SK-N-SH (cell line): ENCODE data around the gene CNKSR2. TPM values are rescaled to one million over a fixed set of nuclear protein-coding genes. Genes with fewer than 3 reads are reported as not detected.

Source experiments
- CTCF ChIA-PET: fragments of 300-600, 350-600 bp; formaldehyde crosslinking; extraction: SDS; loops from one replicate; lab custom pipeline; 2021; lab: Yijun Ruan, JAX
- POLR2A ChIA-PET: fragments of 350-600 bp; sonication (Branson Sonifier 250); formaldehyde crosslinking; extraction: SDS; loops from one replicate; lab custom pipeline; 2020; ENCODE audit warnings: antibody characterized with exemption, inconsistent platforms; lab: Yijun Ruan, JAX
- DNase-seq: peaks from one replicate; pipeline ENCODE4 v3.0.0; 2012
- H2AFZ ChIP-seq: fragments of 200-600 bp; sonication (generic); 2 replicates; pipeline ENCODE4 v1.8.1; 2016; ENCODE audit warnings: antibody characterized with exemption, mild to moderate bottlenecking, low read depth
- H3F3A ChIP-seq: fragments of 200-600 bp; sonication (generic); replicated peaks from 2 replicates; pipeline ENCODE3; 2016; ENCODE audit warnings: antibody characterized with exemption, mild to moderate bottlenecking; ENCODE audit not compliant: insufficient read depth
- H3K27ac ChIP-seq, 2 experiments: fragments of 200-500 bp in 1 of 2; fragments of 200-600 bp in 1 of 2; sonication (Bioruptor generic) in 1 of 2; sonication (generic), shearing (Covaris generic) in 1 of 2; 2 replicates each; pipeline versions ENCODE4 v1.5.1 to v1.6.1; 2014 to 2016; ENCODE audit warnings: low read depth in 2 of 2, inconsistent platforms in 1 of 2, low read length in 1 of 2, mild to moderate bottlenecking in 1 of 2, mixed read lengths in 1 of 2
- H3K27me3 ChIP-seq: fragments of 200-600 bp; sonication (generic), shearing (Covaris generic); 2 replicates; pipeline ENCODE4 v1.6.1; 2016; ENCODE audit warnings: mixed run types; ENCODE audit not compliant: insufficient read depth
- H3K36me3 ChIP-seq, 2 experiments: fragments of 200-500 bp in 1 of 2; fragments of 200-600 bp in 1 of 2; sonication (Bioruptor generic) in 1 of 2; sonication (generic) in 1 of 2; replicated peaks in 1 of 2; 2 replicates each; pipeline versions ENCODE3 to v1.5.1; 2014 to 2016; ENCODE audit warnings: low read length in 1 of 2, mild to moderate bottlenecking in 1 of 2; ENCODE audit not compliant: insufficient read depth in 2 of 2, control insufficient read depth in 1 of 2
- H3K4me1 ChIP-seq, 2 experiments: fragments of 200-500 bp in 1 of 2; fragments of 200-600 bp in 1 of 2; sonication (Bioruptor generic) in 1 of 2; sonication (generic), shearing (Covaris generic) in 1 of 2; 2 replicates each; pipeline versions ENCODE4 v1.5.1 to v1.6.1; 2014 to 2016; ENCODE audit warnings: low read depth in 1 of 2, low read length in 1 of 2, mixed run types in 1 of 2; ENCODE audit not compliant: insufficient read depth in 2 of 2, control insufficient read depth in 1 of 2
- H3K4me2 ChIP-seq: fragments of 200-600 bp; sonication (generic), shearing (Covaris generic); 2 replicates; pipeline ENCODE4 v1.6.1; 2017; ENCODE audit warnings: mixed run types
- H3K4me3 ChIP-seq, 2 experiments: fragments of 200-500 bp in 1 of 2; fragments of 200-600 bp in 1 of 2; sonication (Bioruptor generic) in 1 of 2; sonication (generic), shearing (Covaris generic) in 1 of 2; 2 replicates each; pipeline versions ENCODE4 v1.5.1 to v1.8.1; 2014 to 2016; ENCODE audit warnings: low read depth in 2 of 2, inconsistent platforms in 1 of 2, low read length in 1 of 2, mild to moderate bottlenecking in 1 of 2, mixed read lengths in 1 of 2, moderate library complexity in 1 of 2
- H3K79me2 ChIP-seq: fragments of 200-600 bp; sonication (generic); 2 replicates; pipeline ENCODE4 v1.8.1; 2017; ENCODE audit warnings: mild to moderate bottlenecking; ENCODE audit not compliant: insufficient read depth
- H3K9ac ChIP-seq: fragments of 200-600 bp; sonication (generic); 2 replicates; pipeline ENCODE4 v1.6.1; 2017; ENCODE audit warnings: mixed run types
- H3K9me2 ChIP-seq: fragments of 200-600 bp; sonication (generic); 2 replicates; pipeline ENCODE4 v1.6.1; 2017; ENCODE audit warnings: mixed run types
- H3K9me3 ChIP-seq: fragments of 200-600 bp; sonication (generic); 2 replicates; pipeline ENCODE4 v1.6.1; 2017; ENCODE audit warnings: mixed run types, mild to moderate bottlenecking, moderate library complexity
- H4K20me1 ChIP-seq: fragments of 200-600 bp; sonication (generic); 2 replicates; pipeline ENCODE4 v1.6.1; 2017; ENCODE audit warnings: mild to moderate bottlenecking, mixed run types; ENCODE audit not compliant: insufficient read depth
- CHD2 ChIP-seq: fragments of 150-350 bp; IDR thresholded peaks from 2 replicates; pipeline ENCODE4 v1.6.1; 2018; ENCODE audit warnings: low read length; ENCODE audit not compliant: partially characterized antibody
- ELF1 ChIP-seq: IDR thresholded peaks from 2 replicates; pipeline ENCODE4 v1.4.0; 2012
- FOSL2 ChIP-seq: IDR thresholded peaks from 2 replicates; pipeline ENCODE4 v1.4.0; 2012; ENCODE audit warnings: low read depth, mild to moderate bottlenecking, moderate library complexity, borderline replicate concordance
- FOXM1 ChIP-seq: IDR thresholded peaks from 2 replicates; pipeline ENCODE4 v1.4.0; 2012; ENCODE audit warnings: low read depth, mild to moderate bottlenecking
- JUND ChIP-seq: IDR thresholded peaks from 2 replicates; pipeline ENCODE4 v1.4.0; 2012
- MXI1 ChIP-seq: IDR thresholded peaks from 2 replicates; pipeline ENCODE4 v1.6.1; 2012; ENCODE audit warnings: mild to moderate bottlenecking, low read depth, low read length, improper control_type of control experiment
- RFX5 ChIP-seq: IDR thresholded peaks from 2 replicates; pipeline ENCODE4 v1.6.1; 2012; ENCODE audit warnings: mild to moderate bottlenecking, improper control_type of control experiment, low read length
- SMC3 ChIP-seq: IDR thresholded peaks from 2 replicates; pipeline ENCODE4 v1.6.1; 2012; ENCODE audit warnings: low read depth, low read length, improper control_type of control experiment
- TAF1 ChIP-seq: IDR thresholded peaks from 2 replicates; pipeline ENCODE4 v1.6.1; 2012; ENCODE audit warnings: low read depth, mild to moderate bottlenecking, low read length, moderate library complexity, borderline replicate concordance
- YY1 ChIP-seq: IDR thresholded peaks from 2 replicates; pipeline ENCODE4 v1.4.0; 2012; ENCODE audit warnings: low read depth, mild to moderate bottlenecking
- WGBS: methylation state at CpG from one replicate; pipeline ENCODE4 v1.1.6; 2017; ENCODE audit warnings: low lambda C conversion rate; 5-methylcytosine and 5-hydroxymethylcytosine counted together
- polyA plus RNA-seq, 3 experiments: library from polyadenylated mRNA; depleted of rRNA; stranded (reverse); fragments of >200 nt; gene quantifications; 2 replicates each; pipeline ENCODE4 v1.2.3, GENCODE V29; 2012
- TF ChIP-seq, protein P1 (sequence below): IDR thresholded peaks from 2 replicates; pipeline ENCODE4 v1.4.0; 2012; ENCODE audit warnings: low read depth
- TF ChIP-seq, protein P2 (sequence below): IDR thresholded peaks from 2 replicates; pipeline ENCODE4 v1.4.0; 2012; ENCODE audit warnings: low read depth, borderline replicate concordance
- TF ChIP-seq, protein P3 (sequence below): IDR thresholded peaks from 2 replicates; pipeline ENCODE4 v1.6.1; 2012; ENCODE audit warnings: mild to moderate bottlenecking, low read depth, low read length, moderate library complexity

CNKSR2 gene
- polyA plus RNA-seq, 1 of the 3 experiments (the other 2 are of a cell fraction) = 0.03 TPM

DNA sequence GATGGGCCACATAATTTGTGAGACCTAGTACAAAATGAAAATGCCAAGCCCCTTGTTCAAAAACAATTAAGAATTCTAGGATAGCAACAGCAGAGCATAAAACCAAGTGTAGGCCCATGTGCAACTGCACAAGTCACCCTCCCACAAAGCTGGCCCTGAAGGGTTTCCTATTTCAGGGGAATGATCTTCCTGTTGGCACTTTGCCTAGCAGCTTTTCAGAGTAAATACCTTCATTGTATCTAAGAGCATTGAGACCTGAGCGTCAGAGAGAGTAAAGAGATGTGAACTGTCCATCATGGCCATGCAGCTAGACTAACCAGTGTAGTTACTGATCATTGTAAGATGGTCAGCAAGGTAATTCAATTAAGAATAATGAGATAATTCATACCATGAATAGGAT, 113.6 kb downstream of the CNKSR2 start:
- ChIA-PET CTCF (no interaction called here), POLR2A (no interaction called here)
- Histone ChIP-seq H3K79me2 (no peaks in the 10 kb centered on the region), H3K36me3 (no peaks in the 10 kb centered on the region), H3K4me1 (no peaks in the 10 kb centered on the region), H3F3A (no peaks in the 10 kb centered on the region), H3K4me2 (no peak overlapping the region), H3K27me3 (no peaks in the 10 kb centered on the region), H2AFZ (no peak overlapping the region), H3K27ac (no peak overlapping the region), H4K20me1 (no peaks in the 10 kb centered on the region), H3K9me2 (no peaks in the 10 kb centered on the region), H3K4me3 (no peak overlapping the region), H3K9me3 (no peaks in the 10 kb centered on the region), H3K9ac (no peak overlapping the region)
- no peak for DNase-seq
- TF ChIP-seq MXI1 (no peak), FOSL2 (no peak)
- WGBS = 45% methylated on average over 1 of the region's 1 CpG

DNA sequence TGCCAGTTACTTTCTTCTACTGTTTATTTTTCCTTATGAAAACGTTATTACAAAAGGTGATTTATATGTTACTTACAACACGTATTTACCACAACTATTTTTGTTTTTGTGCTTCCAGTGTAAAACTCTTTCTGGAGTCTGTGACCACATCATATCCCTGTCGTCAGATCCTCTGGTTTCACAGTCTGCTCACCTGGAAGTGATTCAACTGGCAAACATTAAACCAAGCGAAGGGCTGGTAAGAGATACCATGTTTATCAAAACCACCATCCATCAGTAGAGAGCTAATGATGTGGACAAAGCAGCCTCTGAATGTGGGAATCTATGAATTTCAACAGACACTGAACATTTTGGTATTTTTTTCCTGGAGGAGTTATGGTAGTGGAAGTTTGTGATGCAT, 116.1 kb downstream of the CNKSR2 start:
- 28% methylated on average over 4 of the region's 4 CpGs for WGBS
- Histone ChIP-seq H3K4me2 (no peak overlapping the region), H3K9me3 (no peaks in the 10 kb centered on the region), H4K20me1 (no peaks in the 10 kb centered on the region), H3F3A (peaks cover 10% of the 10 kb centered on the region), H3K27me3 (no peaks in the 10 kb centered on the region), H3K4me3 (no peak overlapping the region), H3K79me2 (no peaks in the 10 kb centered on the region), H2AFZ (no peak overlapping the region), H3K36me3 (no peaks in the 10 kb centered on the region), H3K4me1 (no peaks in the 10 kb centered on the region), H3K9ac (no peak overlapping the region), H3K27ac (no peak overlapping the region)
- ChIA-PET POLR2A (no interaction called here), CTCF (interaction anchor here (2.2 kb wide), 1 partner anchor 10 kb away, joined by 7 read pairs; no protein-coding TSS in a partner anchor)
- no peak for DNase-seq
- TF ChIP-seq JUND (no peak), FOSL2 (no peak), TAF1 (no peak), YY1 (no peak), RFX5 (no peak), MXI1 (no peak), CHD2 (no peak), SMC3 (no peak), FOXM1 (no peak), ELF1 (no peak)
- TF ChIP-seq, protein P1, sequence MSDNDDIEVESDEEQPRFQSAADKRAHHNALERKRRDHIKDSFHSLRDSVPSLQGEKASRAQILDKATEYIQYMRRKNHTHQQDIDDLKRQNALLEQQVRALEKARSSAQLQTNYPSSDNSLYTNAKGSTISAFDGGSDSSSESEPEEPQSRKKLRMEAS = no peak
- TF ChIP-seq, protein P2, sequence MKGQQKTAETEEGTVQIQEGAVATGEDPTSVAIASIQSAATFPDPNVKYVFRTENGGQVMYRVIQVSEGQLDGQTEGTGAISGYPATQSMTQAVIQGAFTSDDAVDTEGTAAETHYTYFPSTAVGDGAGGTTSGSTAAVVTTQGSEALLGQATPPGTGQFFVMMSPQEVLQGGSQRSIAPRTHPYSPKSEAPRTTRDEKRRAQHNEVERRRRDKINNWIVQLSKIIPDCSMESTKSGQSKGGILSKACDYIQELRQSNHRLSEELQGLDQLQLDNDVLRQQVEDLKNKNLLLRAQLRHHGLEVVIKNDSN = no peak
- TF ChIP-seq, protein P3, sequence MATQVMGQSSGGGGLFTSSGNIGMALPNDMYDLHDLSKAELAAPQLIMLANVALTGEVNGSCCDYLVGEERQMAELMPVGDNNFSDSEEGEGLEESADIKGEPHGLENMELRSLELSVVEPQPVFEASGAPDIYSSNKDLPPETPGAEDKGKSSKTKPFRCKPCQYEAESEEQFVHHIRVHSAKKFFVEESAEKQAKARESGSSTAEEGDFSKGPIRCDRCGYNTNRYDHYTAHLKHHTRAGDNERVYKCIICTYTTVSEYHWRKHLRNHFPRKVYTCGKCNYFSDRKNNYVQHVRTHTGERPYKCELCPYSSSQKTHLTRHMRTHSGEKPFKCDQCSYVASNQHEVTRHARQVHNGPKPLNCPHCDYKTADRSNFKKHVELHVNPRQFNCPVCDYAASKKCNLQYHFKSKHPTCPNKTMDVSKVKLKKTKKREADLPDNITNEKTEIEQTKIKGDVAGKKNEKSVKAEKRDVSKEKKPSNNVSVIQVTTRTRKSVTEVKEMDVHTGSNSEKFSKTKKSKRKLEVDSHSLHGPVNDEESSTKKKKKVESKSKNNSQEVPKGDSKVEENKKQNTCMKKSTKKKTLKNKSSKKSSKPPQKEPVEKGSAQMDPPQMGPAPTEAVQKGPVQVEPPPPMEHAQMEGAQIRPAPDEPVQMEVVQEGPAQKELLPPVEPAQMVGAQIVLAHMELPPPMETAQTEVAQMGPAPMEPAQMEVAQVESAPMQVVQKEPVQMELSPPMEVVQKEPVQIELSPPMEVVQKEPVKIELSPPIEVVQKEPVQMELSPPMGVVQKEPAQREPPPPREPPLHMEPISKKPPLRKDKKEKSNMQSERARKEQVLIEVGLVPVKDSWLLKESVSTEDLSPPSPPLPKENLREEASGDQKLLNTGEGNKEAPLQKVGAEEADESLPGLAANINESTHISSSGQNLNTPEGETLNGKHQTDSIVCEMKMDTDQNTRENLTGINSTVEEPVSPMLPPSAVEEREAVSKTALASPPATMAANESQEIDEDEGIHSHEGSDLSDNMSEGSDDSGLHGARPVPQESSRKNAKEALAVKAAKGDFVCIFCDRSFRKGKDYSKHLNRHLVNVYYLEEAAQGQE = no peak
- TF ChIP-seq, all 33 proteins: peak for 0
- H3K9me2 ChIP-seq = no peaks in the 10 kb centered on the region
